ENCODE results near the gene GEMIN5. TPM values are rescaled to one million over a fixed set of nuclear protein-coding genes. Genes with fewer than 3 reads are reported as not detected.

The GEMIN5 gene
- total and polyA plus RNA-seq, 2 of the 13 experiments (the other 11 are each of a cell fraction or from before 2014, with no cell fraction given) = 6.6 to 28.6 TPM

GRCh38 chr5:154857530-154858296 is 80.3 kb downstream of the GEMIN5 start (continued):
- TF ChIP-seq, protein P1, sequence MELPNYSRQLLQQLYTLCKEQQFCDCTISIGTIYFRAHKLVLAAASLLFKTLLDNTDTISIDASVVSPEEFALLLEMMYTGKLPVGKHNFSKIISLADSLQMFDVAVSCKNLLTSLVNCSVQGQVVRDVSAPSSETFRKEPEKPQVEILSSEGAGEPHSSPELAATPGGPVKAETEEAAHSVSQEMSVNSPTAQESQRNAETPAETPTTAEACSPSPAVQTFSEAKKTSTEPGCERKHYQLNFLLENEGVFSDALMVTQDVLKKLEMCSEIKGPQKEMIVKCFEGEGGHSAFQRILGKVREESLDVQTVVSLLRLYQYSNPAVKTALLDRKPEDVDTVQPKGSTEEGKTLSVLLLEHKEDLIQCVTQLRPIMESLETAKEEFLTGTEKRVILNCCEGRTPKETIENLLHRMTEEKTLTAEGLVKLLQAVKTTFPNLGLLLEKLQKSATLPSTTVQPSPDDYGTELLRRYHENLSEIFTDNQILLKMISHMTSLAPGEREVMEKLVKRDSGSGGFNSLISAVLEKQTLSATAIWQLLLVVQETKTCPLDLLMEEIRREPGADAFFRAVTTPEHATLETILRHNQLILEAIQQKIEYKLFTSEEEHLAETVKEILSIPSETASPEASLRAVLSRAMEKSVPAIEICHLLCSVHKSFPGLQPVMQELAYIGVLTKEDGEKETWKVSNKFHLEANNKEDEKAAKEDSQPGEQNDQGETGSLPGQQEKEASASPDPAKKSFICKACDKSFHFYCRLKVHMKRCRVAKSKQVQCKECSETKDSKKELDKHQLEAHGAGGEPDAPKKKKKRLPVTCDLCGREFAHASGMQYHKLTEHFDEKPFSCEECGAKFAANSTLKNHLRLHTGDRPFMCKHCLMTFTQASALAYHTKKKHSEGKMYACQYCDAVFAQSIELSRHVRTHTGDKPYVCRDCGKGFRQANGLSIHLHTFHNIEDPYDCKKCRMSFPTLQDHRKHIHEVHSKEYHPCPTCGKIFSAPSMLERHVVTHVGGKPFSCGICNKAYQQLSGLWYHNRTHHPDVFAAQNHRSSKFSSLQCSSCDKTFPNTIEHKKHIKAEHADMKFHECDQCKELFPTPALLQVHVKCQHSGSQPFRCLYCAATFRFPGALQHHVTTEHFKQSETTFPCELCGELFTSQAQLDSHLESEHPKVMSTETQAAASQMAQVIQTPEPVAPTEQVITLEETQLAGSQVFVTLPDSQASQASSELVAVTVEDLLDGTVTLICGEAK (IDR thresholded peaks at IDR 0.05) = no peak
- TF ChIP-seq, protein P1 (CRISPR knock-in tag; IDR thresholded peaks at IDR 0.05) = peak; percentile 56; the same call in 1 of the 2 replicates
- TF ChIP-seq RFXANK (CRISPR knock-in tag; IDR thresholded peaks at IDR 0.05) = no peak
- peak; percentile 66; the same call in 1 of the 2 replicates for TF ChIP-seq NAIF1 (CRISPR knock-in tag; IDR thresholded peaks at IDR 0.05; ENCODE audit: borderline replicate concordance)
- TF ChIP-seq, protein P2, sequence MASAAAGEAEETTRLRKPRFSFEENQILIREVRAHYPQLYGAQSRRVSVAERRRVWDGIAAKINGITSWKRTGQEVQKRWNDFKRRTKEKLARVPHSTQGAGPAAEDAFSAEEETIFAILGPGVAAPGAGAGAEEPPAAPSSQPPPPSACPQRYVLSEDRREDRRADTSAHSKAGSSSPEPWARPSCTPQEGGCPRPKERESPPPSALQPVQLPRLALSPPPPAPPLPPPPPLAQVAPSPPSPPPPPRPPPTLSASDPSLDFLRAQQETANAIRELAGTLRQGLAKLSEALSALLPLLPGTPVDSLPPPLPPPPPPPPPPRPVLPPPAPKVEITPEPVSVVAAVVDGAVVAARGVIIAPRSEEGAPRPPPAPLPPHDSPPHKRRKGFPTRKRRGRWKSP (CRISPR knock-in tag; IDR thresholded peaks at IDR 0.05) = no peak
- TF ChIP-seq RNF2 (conservative IDR thresholded peaks at IDR 0.05; ENCODE audit: low read depth) = no peak; the same call in 1 of the 2 replicates
- TF ChIP-seq NFE2L2 (IDR thresholded peaks at IDR 0.05; ENCODE audit: low read length) = no peak
- no peak; the same call in 1 of the 2 replicates for TF ChIP-seq ZC3H4 (CRISPR knock-in tag; IDR thresholded peaks at IDR 0.05; ENCODE audit: borderline replicate concordance)
- TF ChIP-seq ELF4 (CRISPR knock-in tag; IDR thresholded peaks at IDR 0.05; ENCODE audit: borderline replicate concordance) = no peak; the same call in 1 of the 2 replicates
- TF ChIP-seq ZNF550 (CRISPR knock-in tag; IDR thresholded peaks at IDR 0.05; ENCODE audit: borderline replicate concordance) = no peak
- TF ChIP-seq, protein P3, sequence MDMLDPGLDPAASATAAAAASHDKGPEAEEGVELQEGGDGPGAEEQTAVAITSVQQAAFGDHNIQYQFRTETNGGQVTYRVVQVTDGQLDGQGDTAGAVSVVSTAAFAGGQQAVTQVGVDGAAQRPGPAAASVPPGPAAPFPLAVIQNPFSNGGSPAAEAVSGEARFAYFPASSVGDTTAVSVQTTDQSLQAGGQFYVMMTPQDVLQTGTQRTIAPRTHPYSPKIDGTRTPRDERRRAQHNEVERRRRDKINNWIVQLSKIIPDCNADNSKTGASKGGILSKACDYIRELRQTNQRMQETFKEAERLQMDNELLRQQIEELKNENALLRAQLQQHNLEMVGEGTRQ (IDR thresholded peaks at IDR 0.05; ENCODE audit: low read depth, low read length) = no peak
- TF ChIP-seq, protein P3 (CRISPR knock-in tag; IDR thresholded peaks at IDR 0.05; ENCODE audit: borderline replicate concordance) = no peak
- peak; percentile 54; the same call in 1 of the 2 replicates for TF ChIP-seq SIN3A (IDR thresholded peaks at IDR 0.05; ENCODE audit: borderline replicate concordance, low read depth, low read length)
- TF ChIP-seq, protein P4, sequence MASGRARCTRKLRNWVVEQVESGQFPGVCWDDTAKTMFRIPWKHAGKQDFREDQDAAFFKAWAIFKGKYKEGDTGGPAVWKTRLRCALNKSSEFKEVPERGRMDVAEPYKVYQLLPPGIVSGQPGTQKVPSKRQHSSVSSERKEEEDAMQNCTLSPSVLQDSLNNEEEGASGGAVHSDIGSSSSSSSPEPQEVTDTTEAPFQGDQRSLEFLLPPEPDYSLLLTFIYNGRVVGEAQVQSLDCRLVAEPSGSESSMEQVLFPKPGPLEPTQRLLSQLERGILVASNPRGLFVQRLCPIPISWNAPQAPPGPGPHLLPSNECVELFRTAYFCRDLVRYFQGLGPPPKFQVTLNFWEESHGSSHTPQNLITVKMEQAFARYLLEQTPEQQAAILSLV (CRISPR knock-in tag; IDR thresholded peaks at IDR 0.05; ENCODE audit: borderline replicate concordance) = peak; percentile 77; the same call in 1 of the 2 replicates
- TF ChIP-seq ZNF83 (CRISPR knock-in tag; IDR thresholded peaks at IDR 0.05; ENCODE audit: borderline replicate concordance) = no peak

All from HepG2 (cell line).